Testis (tissue), 2 donors: ENCODE data around the gene R3HDM4.

Source experiments
- POLR2A ChIP-seq: fragments of 450-650 bp; IDR thresholded peaks from one replicate; pipeline ENCODE4 v1.6.1; 2017; ENCODE audit warnings: antibody characterized with exemption, mild to moderate bottlenecking, moderate library complexity
- TF ChIP-seq, protein P1 (sequence below), 3 experiments: fragments of 450-650 bp in 2 of 3; fragments of 200-600 bp in 1 of 3; sonication (generic) in 1 of 3; IDR thresholded peaks; one replicate each; pipeline ENCODE4 v1.5.1; 2016 to 2019; ENCODE audit warnings: antibody characterized with exemption in 3 of 3, mild to moderate bottlenecking in 2 of 3, moderate library complexity in 1 of 3

DNA sequence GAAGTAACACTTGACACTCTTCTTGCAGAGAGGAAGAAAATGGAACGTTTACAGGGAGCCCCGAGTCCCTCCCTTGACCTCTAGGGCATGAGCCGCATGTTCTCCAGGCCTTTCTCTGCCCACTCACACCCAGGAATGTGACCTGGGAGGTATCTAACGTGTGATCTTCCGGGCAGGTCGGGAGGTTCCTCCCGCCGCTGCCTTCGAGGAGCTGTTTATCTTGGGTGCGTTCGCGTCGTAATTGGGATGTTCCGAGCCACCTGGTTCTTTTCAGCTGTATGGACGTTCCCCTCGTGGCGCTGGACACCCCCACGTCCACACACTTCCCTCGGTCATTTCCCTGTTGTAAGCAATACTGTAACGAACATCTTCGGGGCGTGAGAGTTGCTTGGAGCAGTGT, 26.4 kb upstream of the R3HDM4 start:
- no peak for TF ChIP-seq POLR2A
- TF ChIP-seq, protein P1, sequence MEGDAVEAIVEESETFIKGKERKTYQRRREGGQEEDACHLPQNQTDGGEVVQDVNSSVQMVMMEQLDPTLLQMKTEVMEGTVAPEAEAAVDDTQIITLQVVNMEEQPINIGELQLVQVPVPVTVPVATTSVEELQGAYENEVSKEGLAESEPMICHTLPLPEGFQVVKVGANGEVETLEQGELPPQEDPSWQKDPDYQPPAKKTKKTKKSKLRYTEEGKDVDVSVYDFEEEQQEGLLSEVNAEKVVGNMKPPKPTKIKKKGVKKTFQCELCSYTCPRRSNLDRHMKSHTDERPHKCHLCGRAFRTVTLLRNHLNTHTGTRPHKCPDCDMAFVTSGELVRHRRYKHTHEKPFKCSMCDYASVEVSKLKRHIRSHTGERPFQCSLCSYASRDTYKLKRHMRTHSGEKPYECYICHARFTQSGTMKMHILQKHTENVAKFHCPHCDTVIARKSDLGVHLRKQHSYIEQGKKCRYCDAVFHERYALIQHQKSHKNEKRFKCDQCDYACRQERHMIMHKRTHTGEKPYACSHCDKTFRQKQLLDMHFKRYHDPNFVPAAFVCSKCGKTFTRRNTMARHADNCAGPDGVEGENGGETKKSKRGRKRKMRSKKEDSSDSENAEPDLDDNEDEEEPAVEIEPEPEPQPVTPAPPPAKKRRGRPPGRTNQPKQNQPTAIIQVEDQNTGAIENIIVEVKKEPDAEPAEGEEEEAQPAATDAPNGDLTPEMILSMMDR (IDR thresholded peaks at IDR 0.05), result no peak
